Measurements from ENCODE around the gene SLC16A10.
"Not testable (repeated sequence)": the region's sequence is repeated elsewhere in the genome, so short reads cannot be mapped to it uniquely, and the experiment has no call there.

SLC16A10 gene, protein sequence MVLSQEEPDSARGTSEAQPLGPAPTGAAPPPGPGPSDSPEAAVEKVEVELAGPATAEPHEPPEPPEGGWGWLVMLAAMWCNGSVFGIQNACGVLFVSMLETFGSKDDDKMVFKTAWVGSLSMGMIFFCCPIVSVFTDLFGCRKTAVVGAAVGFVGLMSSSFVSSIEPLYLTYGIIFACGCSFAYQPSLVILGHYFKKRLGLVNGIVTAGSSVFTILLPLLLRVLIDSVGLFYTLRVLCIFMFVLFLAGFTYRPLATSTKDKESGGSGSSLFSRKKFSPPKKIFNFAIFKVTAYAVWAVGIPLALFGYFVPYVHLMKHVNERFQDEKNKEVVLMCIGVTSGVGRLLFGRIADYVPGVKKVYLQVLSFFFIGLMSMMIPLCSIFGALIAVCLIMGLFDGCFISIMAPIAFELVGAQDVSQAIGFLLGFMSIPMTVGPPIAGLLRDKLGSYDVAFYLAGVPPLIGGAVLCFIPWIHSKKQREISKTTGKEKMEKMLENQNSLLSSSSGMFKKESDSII

DNA sequence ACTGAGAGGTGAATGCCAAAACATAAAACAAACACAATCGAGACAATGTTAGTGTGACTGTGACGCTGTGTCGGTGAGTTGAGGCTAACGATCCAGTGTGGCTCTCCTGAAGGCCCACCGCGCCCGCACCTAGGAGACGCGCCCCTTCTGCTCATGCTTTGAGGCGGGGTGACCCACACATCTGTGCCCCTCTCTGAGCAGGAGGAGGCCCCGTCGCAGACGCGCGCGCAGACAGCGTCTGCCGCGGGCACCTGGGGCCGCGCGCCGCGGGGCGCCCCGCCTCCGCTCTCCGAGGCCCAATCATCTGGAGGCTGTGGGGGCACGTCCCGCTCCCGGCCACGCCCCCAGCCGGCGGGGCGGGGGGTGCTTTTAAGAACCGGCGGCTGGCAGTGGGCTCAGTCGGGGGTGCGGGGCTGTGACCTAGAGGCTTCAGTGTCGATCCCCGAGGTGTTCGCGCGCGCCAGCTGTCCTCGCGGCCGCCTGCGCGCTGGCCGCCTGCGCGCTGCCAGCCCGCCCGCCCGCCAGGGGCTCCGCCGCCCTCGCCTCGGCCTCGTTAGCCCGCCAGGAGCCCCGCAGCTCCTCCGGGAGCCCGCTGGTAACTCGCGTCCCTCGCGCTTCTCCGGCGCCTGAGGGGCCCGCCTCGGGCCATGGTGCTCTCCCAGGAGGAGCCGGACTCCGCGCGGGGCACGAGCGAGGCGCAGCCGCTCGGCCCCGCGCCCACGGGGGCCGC is at the start of gene SLC16A10:
TSS of gene SLC16A10 (plus strand) at position 398 of the 730 bp plus-strand sequence. CDS start at position 648, 250 bp downstream.
- peak; percentile 97 for DNase-seq (ENCODE audit: low spot score)

DNA sequence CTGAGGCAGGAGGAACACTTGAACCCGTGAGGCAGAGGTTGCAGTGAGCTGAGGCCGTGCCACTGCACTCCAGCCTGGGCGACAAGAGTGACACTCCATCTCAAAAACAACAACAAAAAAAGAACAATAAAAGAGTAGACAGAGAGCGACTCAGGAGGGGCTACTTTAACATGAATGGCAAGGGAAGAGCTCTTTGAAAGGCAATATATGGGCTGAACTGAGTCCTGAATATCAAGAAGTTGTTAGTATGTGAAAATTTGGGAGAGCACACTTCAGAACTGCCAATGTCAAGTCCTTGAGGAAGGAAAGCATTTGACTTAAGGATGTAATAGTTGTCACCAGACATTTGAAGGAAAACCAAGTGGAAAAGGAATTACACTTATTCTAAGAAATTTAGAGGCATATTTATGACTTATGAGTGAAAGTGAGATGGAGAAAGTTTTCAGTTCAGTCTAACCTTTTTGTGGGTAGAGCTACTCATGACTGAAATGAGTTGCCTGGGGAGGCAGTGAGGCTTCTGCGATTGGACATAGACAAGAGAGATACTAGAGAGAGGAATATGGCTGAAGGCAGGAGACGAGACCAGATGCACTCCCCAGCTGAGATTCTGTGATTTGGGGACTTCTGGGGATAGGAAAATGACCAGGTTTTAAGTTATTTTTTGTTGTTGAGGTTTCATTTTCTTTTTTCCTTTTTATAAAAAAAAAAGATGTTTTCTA is 48.6 kb upstream of the SLC16A10 start:
- DNase-seq (ENCODE audit: low spot score) = no peak

DNA sequence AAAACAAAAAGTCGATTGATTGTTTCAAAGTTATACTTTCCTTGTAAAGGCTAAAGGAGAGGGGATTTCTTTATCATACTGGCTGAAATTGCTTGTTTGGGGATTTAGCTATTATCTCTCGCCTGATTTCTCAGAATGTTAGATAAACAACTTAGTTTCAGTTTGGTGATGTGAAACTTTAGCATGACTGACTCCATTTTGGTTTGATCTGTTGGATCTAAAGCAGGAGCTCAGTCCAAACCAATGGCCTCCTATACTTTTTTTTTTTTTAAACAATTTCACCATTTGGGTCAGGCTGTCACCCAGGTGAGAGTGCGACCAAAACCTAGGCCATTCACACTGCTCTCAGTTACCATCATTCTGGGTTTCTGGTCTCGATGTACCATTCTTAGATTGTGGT is 45.4 kb upstream of the SLC16A10 start:
- no peak for DNase-seq (ENCODE audit: low spot score)

DNA sequence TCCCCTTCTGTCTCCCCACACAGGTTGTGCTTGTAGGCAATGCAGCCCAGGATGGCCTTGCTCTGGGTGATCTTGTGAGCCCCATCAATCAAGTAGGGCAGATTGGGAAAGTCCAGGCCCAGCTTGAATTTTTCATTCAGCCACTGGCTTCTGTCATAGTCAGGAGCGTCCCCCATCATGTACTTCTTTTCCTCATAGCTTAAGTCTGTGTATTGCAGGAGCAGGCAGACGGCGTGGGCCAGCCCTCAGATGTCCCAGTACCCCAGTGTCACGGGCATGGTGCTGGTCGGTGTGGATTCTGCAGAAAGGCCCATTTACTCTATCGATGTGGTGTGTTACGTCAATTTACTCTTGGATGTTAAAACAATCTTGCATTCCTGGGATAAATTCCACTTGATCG is 40.1 kb upstream of the SLC16A10 start:
- DNase-seq (ENCODE audit: low spot score) = no peak

DNA sequence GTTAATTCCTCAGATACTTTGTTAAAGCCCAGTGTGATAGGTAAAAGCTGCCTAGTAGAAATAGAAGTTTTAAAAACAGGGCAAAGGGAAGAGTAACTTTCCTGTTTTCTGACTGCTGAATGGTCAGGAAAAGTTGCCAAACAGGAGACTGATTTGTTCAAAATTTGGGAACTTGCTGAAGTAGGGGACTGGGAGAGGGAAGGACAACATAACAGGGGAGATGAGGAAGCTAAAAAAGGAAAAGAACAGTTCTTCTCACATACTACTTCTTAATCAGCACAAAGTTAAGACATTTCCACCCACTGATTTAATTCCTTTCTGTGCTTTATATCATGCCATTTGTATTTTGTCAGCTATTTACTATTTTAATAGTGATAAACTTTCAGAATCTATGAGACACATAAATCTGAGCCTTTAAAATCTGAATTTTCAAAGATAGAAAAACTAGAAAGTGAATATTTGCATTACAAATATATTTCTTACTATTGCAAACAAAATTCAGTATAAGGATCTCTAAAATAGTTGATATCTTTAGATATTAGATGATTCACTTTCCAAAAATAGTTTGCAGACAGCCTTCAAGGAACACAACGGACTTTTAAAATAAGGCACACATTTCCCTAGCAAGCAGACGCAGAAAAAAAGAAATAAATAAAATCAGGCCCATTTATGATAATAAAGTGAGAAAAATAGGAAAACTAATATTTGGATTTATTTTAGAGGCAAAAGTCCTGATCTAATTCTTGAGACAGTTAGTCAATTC is 36.9 kb upstream of the SLC16A10 start:
- no peak for DNase-seq (ENCODE audit: low spot score)

DNA sequence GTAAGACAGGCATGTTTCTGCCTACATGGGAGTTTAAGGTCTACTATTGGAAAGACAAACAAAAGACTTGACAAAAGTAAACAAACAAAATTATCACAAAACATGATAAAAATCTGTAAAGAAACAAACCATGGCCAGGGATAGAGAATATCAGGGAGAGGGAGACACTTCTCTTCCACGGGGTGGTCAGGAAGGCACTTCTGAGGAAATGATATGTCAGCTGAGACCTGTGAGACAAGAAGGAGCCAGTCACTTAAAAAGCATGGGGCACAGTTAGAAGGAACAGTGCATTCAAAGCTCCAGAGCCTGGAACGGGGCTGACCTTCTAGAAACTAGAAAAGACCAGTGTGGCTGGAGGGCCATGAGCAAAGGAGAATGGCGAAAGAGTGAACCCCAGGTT is 35.1 kb upstream of the SLC16A10 start:
- no peak for DNase-seq (ENCODE audit: low spot score)

DNA sequence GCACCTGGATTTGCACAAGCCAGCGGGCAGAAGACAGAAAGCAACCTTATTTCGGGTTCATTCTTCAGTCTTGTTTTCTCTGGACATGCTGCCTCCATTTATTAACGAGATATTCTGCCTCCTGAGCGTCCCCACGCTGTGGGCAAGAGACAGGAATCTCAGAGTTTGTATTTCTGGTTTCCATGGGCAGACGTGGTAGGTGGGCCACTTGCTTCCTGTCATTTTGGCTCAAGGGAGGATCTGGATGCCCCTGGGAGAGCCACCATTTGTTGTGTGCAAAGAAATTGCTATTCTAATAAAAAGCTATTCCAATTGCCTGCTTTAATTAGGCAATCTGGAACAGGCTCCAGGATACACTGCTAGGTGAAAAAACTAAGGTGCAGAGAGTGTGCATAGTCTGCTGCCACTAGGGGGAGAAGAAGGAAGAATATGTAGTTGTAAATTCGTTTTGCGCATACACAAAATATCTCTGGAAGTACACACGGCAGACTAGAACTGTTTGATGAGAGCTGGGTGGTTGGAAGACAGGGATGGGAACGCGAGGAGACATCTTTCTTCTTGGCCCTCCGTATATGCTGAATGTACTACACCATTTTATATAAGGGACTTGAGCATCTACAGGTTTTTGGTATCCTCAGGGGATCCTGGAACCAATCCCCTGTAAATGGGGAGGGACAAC is 30.1 kb upstream of the SLC16A10 start:
- DNase-seq (ENCODE audit: low spot score) = peak; percentile 65

DNA sequence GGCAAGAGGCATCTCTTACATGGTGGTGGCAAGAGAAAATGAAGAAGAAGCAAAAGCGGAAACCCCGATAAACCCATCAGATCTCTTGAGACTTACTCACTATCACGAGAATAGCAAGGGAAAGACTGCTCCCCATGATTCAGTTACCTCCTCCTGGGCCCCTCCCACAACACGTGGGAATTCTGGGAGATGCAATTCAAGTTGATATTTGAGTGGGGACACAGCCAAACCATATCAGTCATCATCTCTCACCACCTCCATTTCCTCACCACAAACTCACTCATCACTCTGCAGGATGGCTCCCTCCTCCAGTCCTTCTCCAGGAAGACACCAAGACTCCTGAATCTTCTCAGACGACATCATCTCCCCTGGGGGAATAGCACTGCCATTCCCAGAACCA is 25.8 kb upstream of the SLC16A10 start:
- DNase-seq (ENCODE audit: low spot score) = no peak

GRCh38 chr6:111061985-111062384 is 25.3 kb upstream of the SLC16A10 start:
- not testable (repeated sequence) for DNase-seq (ENCODE audit: low spot score)

- DNase-seq (ENCODE audit: low spot score) = not testable (repeated sequence)
Observed at GRCh38 chr6:111062860-111063259, 24.4 kb upstream of the SLC16A10 start.

- DNase-seq (ENCODE audit: low spot score) = no peak
Observed at GRCh38 chr6:111068109-111068865, 19.0 kb upstream of the SLC16A10 start.

- DNase-seq (ENCODE audit: low spot score) = no peak
Observed at GRCh38 chr6:111068866-111069234, 18.5 kb upstream of the SLC16A10 start.

DNA sequence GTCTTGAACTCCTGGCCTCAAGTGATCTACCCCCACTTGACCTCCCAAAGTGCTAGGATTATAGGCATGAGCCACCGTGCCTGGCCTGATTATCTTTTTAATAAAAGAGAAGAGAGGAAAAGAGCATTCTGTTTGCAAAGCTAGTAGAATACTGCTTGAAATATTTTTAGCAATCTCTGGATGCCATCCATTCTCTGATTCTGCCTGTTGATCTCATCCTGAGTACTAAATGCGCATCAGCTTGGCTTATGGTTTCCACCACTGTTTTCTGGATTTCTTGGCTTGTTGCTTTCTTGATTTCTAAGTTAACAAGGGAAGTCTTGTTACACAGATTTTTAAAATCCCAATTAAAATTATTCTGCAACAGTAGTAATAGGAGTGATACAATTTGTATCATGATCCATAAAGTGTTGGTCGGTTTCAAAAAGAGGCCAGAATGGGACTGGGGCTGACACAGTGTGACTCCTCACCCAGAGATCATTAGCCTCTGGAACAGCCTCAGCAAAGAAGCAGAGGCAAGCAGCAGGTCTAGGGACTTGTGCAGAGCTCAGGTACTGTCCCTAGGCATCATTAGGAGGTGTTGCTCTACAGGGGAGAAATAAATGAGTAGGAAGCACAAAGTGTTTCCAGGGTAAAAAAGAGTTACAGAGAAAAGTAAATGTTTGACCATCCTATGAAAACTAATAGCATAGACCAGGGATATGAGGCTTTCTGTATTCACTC is 17.8 kb upstream of the SLC16A10 start:
- DNase-seq (ENCODE audit: low spot score) = no peak

GRCh38 chr6:111070105-111071005 is 16.9 kb upstream of the SLC16A10 start:
- no peak for DNase-seq (ENCODE audit: low spot score)

- DNase-seq (ENCODE audit: low spot score) = no peak
Observed at GRCh38 chr6:111072801-111073360, 14.4 kb upstream of the SLC16A10 start.

GRCh38 chr6:111074311-111074710 is 13.0 kb upstream of the SLC16A10 start:
- no peak for DNase-seq (ENCODE audit: low spot score)

DNA sequence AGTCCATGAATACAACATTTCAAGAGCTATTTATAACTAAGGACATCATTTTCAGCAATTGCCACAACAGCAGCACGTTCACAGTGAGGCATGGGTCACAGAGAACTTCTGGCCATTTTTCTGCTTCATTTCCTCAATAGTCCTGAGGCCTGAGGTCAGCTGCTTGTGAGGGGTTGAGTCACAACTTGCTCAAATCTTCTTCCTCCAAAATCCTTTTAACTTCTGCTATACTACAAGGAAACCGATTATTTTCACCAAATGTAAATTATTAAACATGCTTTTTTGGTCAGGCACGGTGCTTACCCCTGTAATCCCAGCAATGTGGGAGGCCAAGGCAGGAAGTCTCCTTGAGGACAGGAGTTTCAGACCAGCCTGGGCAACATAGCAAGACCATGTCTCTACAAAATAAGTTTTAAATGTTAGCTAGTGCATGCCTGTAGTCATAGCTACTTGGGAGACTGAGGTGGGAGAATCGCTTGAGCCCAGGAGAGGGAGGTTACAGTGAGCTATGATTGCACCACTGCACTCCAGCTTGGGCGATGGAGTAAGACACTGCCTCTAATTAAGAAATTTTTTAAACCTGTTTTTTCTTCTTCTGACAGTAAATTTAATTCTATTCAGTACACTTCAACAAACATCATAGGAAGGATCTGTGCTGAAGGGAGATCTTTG is 11.1 kb upstream of the SLC16A10 start:
- DNase-seq (ENCODE audit: low spot score) = no peak

DNA sequence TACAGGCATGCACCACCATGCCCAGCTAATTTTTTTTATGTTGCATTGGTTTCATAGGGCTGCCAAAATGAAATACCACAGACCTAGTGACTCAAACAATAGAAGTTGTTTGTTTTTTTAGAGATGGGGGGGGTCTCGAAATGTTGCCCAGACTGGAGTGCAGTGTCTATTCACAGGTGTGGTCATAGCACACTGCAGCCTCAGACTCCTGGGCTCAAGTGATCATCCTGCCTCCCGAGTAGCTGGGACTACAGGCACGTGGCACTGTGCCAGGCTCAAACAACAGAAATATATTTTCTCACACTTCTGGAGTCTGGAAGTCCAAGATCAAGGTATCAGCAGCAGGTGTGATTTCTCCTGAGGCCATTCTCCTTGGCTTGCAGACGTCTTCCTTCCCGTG is 6.6 kb upstream of the SLC16A10 start:
- no peak for DNase-seq (ENCODE audit: low spot score)
